IMR-90 (cell line): ENCODE measurements around the gene MYH9. TPM values are rescaled to one million over a fixed set of nuclear protein-coding genes. Genes with fewer than 3 reads are reported as not detected.

Experiments
- ATAC-seq: fragments of 200-7000 bp; cut with Tn5 transposase; 2 replicates; pipeline ENCODE4 v1.9.1; 2020; ENCODE audit warnings: low read depth, mild to moderate bottlenecking, moderate library complexity
- BruUV-seq: library from RNA; stranded (reverse); fragments of 400-500 nt; replicated peaks from 2 replicates; lab custom pipeline; 2021; lab: Mats Ljungman, UMichigan
- CTCF ChIA-PET: fragments of 300-600 bp; formaldehyde crosslinking; extraction: SDS; loops from one replicate; lab custom pipeline; 2021; ENCODE audit warnings: antibody characterized with exemption; lab: Yijun Ruan, JAX
- POLR2A ChIA-PET: fragments of 300-600 bp; sonication (Branson Sonifier 250); formaldehyde crosslinking; loops from one replicate; lab custom pipeline; 2022; ENCODE audit warnings: antibody characterized with exemption; ENCODE audit not compliant: unreplicated experiment; lab: Charles Lee
- DNase-seq: peaks from one replicate; pipeline ENCODE4 v3.0.0; 2013
- H2AFZ ChIP-seq: replicated peaks from 2 replicates; pipeline ENCODE3; 2013; ENCODE audit warnings: low read length, mild to moderate bottlenecking; ENCODE audit not compliant: poor library complexity
- H2AK5ac ChIP-seq: 2 replicates; pipeline ENCODE4 v1.6.1; 2013; ENCODE audit warnings: low read depth, low read length, inconsistent platforms
- H2AK9ac ChIP-seq: replicated peaks from 2 replicates; pipeline ENCODE3; 2013; ENCODE audit warnings: mild to moderate bottlenecking, low read depth, low read length, moderate library complexity; ENCODE audit not compliant: poor library complexity
- H2BK120ac ChIP-seq: 2 replicates; pipeline ENCODE4 v1.6.1; 2013; ENCODE audit warnings: low read depth, low read length, inconsistent platforms
- H2BK15ac ChIP-seq: 3 replicates; pipeline ENCODE4 v1.6.1; 2013; ENCODE audit warnings: low read depth, low read length, inconsistent platforms
- H2BK20ac ChIP-seq: 2 replicates; pipeline ENCODE4 v1.6.1; 2013; ENCODE audit warnings: low read depth, mild to moderate bottlenecking, inconsistent platforms, low read length, moderate library complexity
- H2BK5ac ChIP-seq: 2 replicates; pipeline ENCODE4 v1.6.1; 2013; ENCODE audit warnings: mild to moderate bottlenecking, low read depth, low read length, inconsistent platforms; ENCODE audit not compliant: poor library complexity, severe bottlenecking
- H3K14ac ChIP-seq: replicated peaks from 2 replicates; pipeline ENCODE4 v1.6.1; 2013; ENCODE audit warnings: low read depth, low read length, inconsistent platforms
- H3K18ac ChIP-seq: 2 replicates; pipeline ENCODE4 v1.6.1; 2013; ENCODE audit warnings: low read depth, low read length, control low read depth
- H3K23ac ChIP-seq: 2 replicates; pipeline ENCODE4 v1.6.1; 2013; ENCODE audit warnings: low read depth, low read length, inconsistent platforms
- H3K27ac ChIP-seq: 2 replicates; pipeline ENCODE4 v1.5.1; 2013; ENCODE audit warnings: mild to moderate bottlenecking, control low read depth, low read length; ENCODE audit not compliant: insufficient read depth
- H3K27me3 ChIP-seq: 2 replicates; pipeline ENCODE4 v1.6.1; 2013; ENCODE audit warnings: low read length; ENCODE audit not compliant: control insufficient read depth, insufficient read depth
- H3K36me3 ChIP-seq: 2 replicates; pipeline ENCODE4 v1.6.1; 2013; ENCODE audit warnings: low read length, mixed read lengths; ENCODE audit not compliant: control insufficient read depth, insufficient read depth
- H3K4ac ChIP-seq: 2 replicates; pipeline ENCODE4 v1.6.1; 2013; ENCODE audit warnings: low read depth, low read length, inconsistent platforms
- H3K4me1 ChIP-seq: 2 replicates; pipeline ENCODE4 v1.6.1; 2013; ENCODE audit warnings: low read length, mixed read lengths; ENCODE audit not compliant: control insufficient read depth, insufficient read depth
- H3K4me2 ChIP-seq: 2 replicates; pipeline ENCODE4 v1.6.1; 2013; ENCODE audit warnings: low read depth, mild to moderate bottlenecking, control low read depth, low read length, moderate library complexity
- H3K4me3 ChIP-seq: 2 replicates; pipeline ENCODE4 v1.5.1; 2013; ENCODE audit warnings: low read depth, mild to moderate bottlenecking, control low read depth, low read length, moderate library complexity; ENCODE audit not compliant: insufficient read depth
- H3K56ac ChIP-seq: 2 replicates; pipeline ENCODE4 v1.6.1; 2013; ENCODE audit warnings: low read length, inconsistent platforms; ENCODE audit not compliant: insufficient read depth; ENCODE audit errors: extremely low read depth
- H3K79me1 ChIP-seq, 2 experiments: 2 replicates each; pipeline ENCODE4 v1.6.1; 2013; ENCODE audit warnings: low read length in 2 of 2, inconsistent platforms in 1 of 2, low read depth in 1 of 2
- H3K9ac ChIP-seq: 2 replicates; pipeline ENCODE4 v1.6.1; 2013; ENCODE audit warnings: low read depth, low read length, control low read depth
- H3K9me1 ChIP-seq: 2 replicates; pipeline ENCODE4 v1.6.1; 2013; ENCODE audit warnings: low read length, inconsistent platforms; ENCODE audit not compliant: insufficient read depth
- H3K9me3 ChIP-seq: 2 replicates; pipeline ENCODE4 v1.6.1; 2013; ENCODE audit warnings: low read length; ENCODE audit not compliant: control insufficient read depth, insufficient read depth
- H4K20me1 ChIP-seq: 2 replicates; pipeline ENCODE4 v1.6.1; 2013; ENCODE audit warnings: low read length, inconsistent platforms; ENCODE audit not compliant: insufficient read depth
- H4K5ac ChIP-seq: 2 replicates; pipeline ENCODE4 v1.6.1; 2013; ENCODE audit warnings: mild to moderate bottlenecking, low read depth, low read length, control low read depth
- H4K8ac ChIP-seq, 2 experiments: 2 replicates each; pipeline ENCODE4 v1.6.1; 2013; ENCODE audit warnings: low read depth in 2 of 2, low read length in 2 of 2, control low read depth in 1 of 2, inconsistent platforms in 1 of 2
- H4K91ac ChIP-seq: 2 replicates; pipeline ENCODE4 v1.6.1; 2013; ENCODE audit warnings: low read depth, low read length, inconsistent platforms; ENCODE audit not compliant: insufficient read depth
- FOS ChIP-seq: fragments of 150-350 bp; IDR thresholded peaks from 2 replicates; pipeline ENCODE4 v1.6.1; 2016; ENCODE audit warnings: low read depth, low read length
- RCOR1 ChIP-seq: IDR thresholded peaks from 2 replicates; pipeline ENCODE4 v1.6.1; 2012; ENCODE audit warnings: mild to moderate bottlenecking, low read length, improper control_type of control experiment; ENCODE audit not compliant: insufficient replicate concordance
- WGBS, 2 experiments: methylation state at CpG; one replicate each; pipeline versions ENCODE4 v1.1.5 to v1.1.7; 2013; ENCODE audit warnings: missing lambda C conversion rate in 2 of 2; ENCODE audit not compliant: insufficient read length in 1 of 2; ENCODE audit errors: extremely low coverage in 2 of 2; 5-methylcytosine and 5-hydroxymethylcytosine counted together
- dilution Hi-C: fragments of 300-500 bp; cut with HindIII; formaldehyde crosslinking; loops from one replicate; pipeline ENCODE4 v1.14.3; 2018; ENCODE audit warnings: low sequenced_read_pairs; ENCODE audit not compliant: unreplicated experiment
- in situ Hi-C: fragments of 300-500 bp; cut with MboI; formaldehyde crosslinking; loops from 3 replicates; pipeline ENCODE4 v1.14.3; 2019; ENCODE audit warnings: low sequenced_read_pairs, inconsistent platforms, mixed read lengths
- intact Hi-C: fragments of 100-400 bp; cut with micrococcal nuclease; formaldehyde crosslinking; loops from 2 replicates; pipeline ENCODE4 v1.10.0; 2022
- polyA plus RNA-seq, 3 experiments: library from polyadenylated mRNA; depleted of rRNA; stranded (reverse); fragments of >200 nt; gene quantifications; 2 replicates each; pipeline ENCODE4 v1.2.3, GENCODE V29; 2012; ENCODE audit warnings: low replicate concordance in 1 of 3
- total RNA-seq: library from RNA; depleted of rRNA; stranded (reverse); fragments of >200 nt; gene quantifications from 2 replicates; pipeline ENCODE4 v1.2.3, GENCODE V29; 2012

Gene MYH9
- total and polyA plus RNA-seq, 2 of the 4 experiments (the other 2 are of a cell fraction) = 475 to 554 TPM

GRCh38 chr22:36355894-36356293 is 31.9 kb downstream of the MYH9 start:
- peak overlapping the region; percentile 92 for H3K18ac ChIP-seq
- peak overlapping the region; percentile 86 for H4K5ac ChIP-seq
- peaks cover 99% of the 10 kb centered on the region for H4K20me1 ChIP-seq
- peaks cover 0 to 49% of the 10 kb centered on the region in 2 experiments; a peak in 2 of 4 replicates for H3K79me1 ChIP-seq
- no peak for ATAC-seq
- intact Hi-C loops = no loop called here
- dilution Hi-C loops = no loop called here
- peak overlapping the region; percentile 75; the same call in 1 of the 2 replicates for H3K4me2 ChIP-seq
- in situ Hi-C loops = no loop called here
- peak overlapping the region; percentile 58 to 94 for H4K8ac ChIP-seq
- no TSS peak for BruUV-seq
- peak overlapping the region; percentile 95 for H3K27ac ChIP-seq
- peaks cover 56% of the 10 kb centered on the region for H3K9me1 ChIP-seq
- no peak overlapping the region for H2AFZ ChIP-seq
- H2AK5ac ChIP-seq = peak overlapping the region; percentile 90
- peak overlapping the region; percentile 93 for H4K91ac ChIP-seq
- WGBS, 2 experiments = 90% methylated on average over 2 of the region's 6 CpGs; no CpG with 5 or more reads in 1 of the 2 experiments
- no peak overlapping the region for H2AK9ac ChIP-seq
- no peaks in the 10 kb centered on the region for H3K27me3 ChIP-seq
- peak overlapping the region; percentile 96 for H2BK20ac ChIP-seq
- no peaks in the 10 kb centered on the region for H3K9me3 ChIP-seq
- ChIA-PET POLR2A (no interaction called here), CTCF (no interaction called here)
- peak overlapping the region; percentile 88 for H3K56ac ChIP-seq
- peaks cover 14% of the 10 kb centered on the region for H3K36me3 ChIP-seq
- DNase-seq = no peak
- peak overlapping the region; percentile 98 for H2BK120ac ChIP-seq
- H3K14ac ChIP-seq = peak overlapping the region; percentile 99
- H3K9ac ChIP-seq = peak overlapping the region; percentile 78
- TF ChIP-seq RCOR1 (no peak), FOS (no peak)
- peaks cover 69% of the 10 kb centered on the region for H3K4me1 ChIP-seq
- peak overlapping the region; percentile 98 for H3K23ac ChIP-seq
- peak overlapping the region; percentile 96 for H2BK5ac ChIP-seq
- H2BK15ac ChIP-seq = peak overlapping the region; percentile 72; the same call in 2 of the 3 replicates
- peak overlapping the region; percentile 98 for H3K4ac ChIP-seq
- no peak overlapping the region for H3K4me3 ChIP-seq
